GM19099 (cell line): Measurements from ENCODE around the gene ARPC5.

Experiments
- POLR2A ChIP-seq: IDR thresholded peaks from 3 replicates; pipeline ENCODE4 v1.6.1; 2011; ENCODE audit warnings: low read depth; ENCODE audit not compliant: insufficient read length; ENCODE audit errors: extremely low read depth

The ARPC5 gene

GRCh38 chr1:183586455-183586854 lies 49.1 kb downstream of the ARPC5 start:
- no peak for TF ChIP-seq POLR2A

GRCh38 chr1:183585038-183585437 lies 50.5 kb downstream of the ARPC5 start:
- TF ChIP-seq POLR2A, result no peak

GRCh38 chr1:183584147-183584546 lies 51.4 kb downstream of the ARPC5 start:
- TF ChIP-seq POLR2A, result no peak

- no peak for TF ChIP-seq POLR2A
Measured at GRCh38 chr1:183583466-183583865, 52.1 kb downstream of the ARPC5 start.

- TF ChIP-seq POLR2A, result no peak
Measured at GRCh38 chr1:183582021-183582713, 53.4 kb downstream of the ARPC5 start.

GRCh38 chr1:183580281-183580682 lies 55.3 kb downstream of the ARPC5 start:
- no peak for TF ChIP-seq POLR2A

GRCh38 chr1:183578856-183579255 lies 56.7 kb downstream of the ARPC5 start:
- no peak for TF ChIP-seq POLR2A

- no peak for TF ChIP-seq POLR2A
Measured at GRCh38 chr1:183577897-183578465, 57.6 kb downstream of the ARPC5 start.

GRCh38 chr1:183576537-183576936 lies 59.0 kb downstream of the ARPC5 start:
- TF ChIP-seq POLR2A, result no peak

- TF ChIP-seq POLR2A, result no peak
Measured at GRCh38 chr1:183575606-183576005, 60.0 kb downstream of the ARPC5 start.

GRCh38 chr1:183572721-183573120 lies 62.9 kb downstream of the ARPC5 start:
- no peak for TF ChIP-seq POLR2A

GRCh38 chr1:183571678-183572268 lies 63.8 kb downstream of the ARPC5 start:
- TF ChIP-seq POLR2A, result no peak
